A549 (cell line): ENCODE data around the gene TRIM74.

Experiments used
- CTCF ChIP-seq: fragments of >200 bp; sonication (Bioruptor Twin); formaldehyde crosslinking; IDR thresholded peaks from 3 replicates; pipeline ENCODE4 v1.5.1; 2016
- MAX ChIP-seq: IDR thresholded peaks from 2 replicates; pipeline ENCODE4 v1.6.1; 2012
- POLR2AphosphoS2 ChIP-seq: conservative IDR thresholded peaks from 2 replicates; pipeline ENCODE4 v1.6.1; 2012; ENCODE audit warnings: low read length, improper control_type of control experiment, inconsistent platforms
- RARB ChIP-seq: fragments of 250-450 bp; sonication (Bioruptor Pico); IDR thresholded peaks from 2 replicates; pipeline ENCODE4 v1.8.0; 2021; ENCODE audit warnings: mild to moderate bottlenecking, moderate library complexity
- SMC3 ChIP-seq: fragments of >200 bp; sonication (Bioruptor Twin); formaldehyde crosslinking; IDR thresholded peaks from 3 replicates; pipeline ENCODE4 v1.6.1; 2018; ENCODE audit warnings: inconsistent platforms

GRCh38 chr7:72919256-72919775, 50.0 kb downstream of the TRIM74 start:
- no peak for TF ChIP-seq CTCF
- TF ChIP-seq MAX: no peak
- no peak for TF ChIP-seq SMC3
- TF ChIP-seq RARB (CRISPR knock-in tag): no peak
- no peak for TF ChIP-seq POLR2AphosphoS2
